ENCODE data around the gene VPS26A. TPM values are rescaled to one million over a fixed set of nuclear protein-coding genes. Genes with fewer than 3 reads are reported as not detected.

VPS26A gene
- total and polyA plus RNA-seq, 2 donors (not counting 3 experiments of a cell fraction or from before 2014, with no cell fraction given): 11.7 to 60.3 TPM

GRCh38 chr10:69103784-69104183 lies 20.2 kb upstream of the VPS26A start:
- no TSS peak for BruUV-seq (replicated peaks)
- intact Hi-C loops (cut with micrococcal nuclease): no loop called here
- peaks cover 41% of the 10 kb centered on the region for H3K79me2 ChIP-seq (ENCODE audit: control insufficient read depth, insufficient read depth, low read length)
- peak overlapping the region; percentile 18 for H3K4me2 ChIP-seq (ENCODE audit: insufficient read depth, low read length)
- CTCF ChIA-PET: interaction anchor here (3.0 kb wide), 1 partner anchor 99 kb away, joined by 16 read pairs; no protein-coding TSS in a partner anchor
- TF ChIP-seq GATA2 (IDR thresholded peaks at IDR 0.05; ENCODE audit: insufficient read depth, insufficient read length, low read depth, low read length) (no peak), CTCF (IDR thresholded peaks at IDR 0.05; ENCODE audit: extremely low read depth in 1 of 2, insufficient read depth in 1 of 2, low read depth in 1 of 2, low read length in 2 of 2) (no peak), POLR2A (IDR thresholded peaks at IDR 0.05; ENCODE audit: low read depth, low read length) (no peak), FOS (IDR thresholded peaks at IDR 0.05; ENCODE audit: borderline replicate concordance, insufficient read depth, low read length) (no peak), EZH2 (IDR thresholded peaks at IDR 0.05; ENCODE audit: borderline replicate concordance, low read depth, low read length, severe bottlenecking) (no peak), MAX (IDR thresholded peaks at IDR 0.05; ENCODE audit: insufficient read depth, insufficient read length) (no peak), MYC (IDR thresholded peaks at IDR 0.05; ENCODE audit: low read depth, low read length) (no peak), JUN (IDR thresholded peaks at IDR 0.05; ENCODE audit: borderline replicate concordance, insufficient read depth, insufficient read length, low read depth) (no peak)
- no peaks in the 10 kb centered on the region for H4K20me1 ChIP-seq (replicated peaks; ENCODE audit: control insufficient read depth, extremely low read depth, insufficient read depth, low read length)
- H3K4me1 ChIP-seq (ENCODE audit: control insufficient read depth, extremely low read depth, insufficient read depth, low read length): peaks cover 17% of the 10 kb centered on the region
- DNase-seq (ENCODE audit: low read depth, low spot score) (no peak), FAIRE-seq (no peak)
- H3K9me3 ChIP-seq (replicated peaks; ENCODE audit: control insufficient read depth, insufficient read depth, low read length): no peaks in the 10 kb centered on the region
- no peaks in the 10 kb centered on the region for H3K9me1 ChIP-seq (replicated peaks; ENCODE audit: control insufficient read depth, extremely low read depth, insufficient read depth, low read length)
- no peak overlapping the region for H3K27ac ChIP-seq (ENCODE audit: insufficient read depth, low read depth, low read length)
- peaks cover 13 to 16% of the 10 kb centered on the region in 2 experiments for H3K36me3 ChIP-seq (ENCODE audit: control insufficient read depth in 2 of 2, extremely low read depth in 1 of 2, insufficient read depth in 2 of 2, low read length in 2 of 2)
- no peaks in the 10 kb centered on the region for H3K27me3 ChIP-seq (ENCODE audit: control insufficient read depth in 2 of 2, insufficient read depth in 2 of 2, low read length in 2 of 2)
- no peak overlapping the region for H2AFZ ChIP-seq (ENCODE audit: low read depth, low read length)
- no peak overlapping the region for H3K9ac ChIP-seq (replicated peaks; ENCODE audit: extremely low read depth, insufficient read depth, low read length)
- POLR2A ChIA-PET: no interaction called here
- no peak overlapping the region for H3K4me3 ChIP-seq (replicated peaks in 1 of 3; ENCODE audit: insufficient read depth in 1 of 3, low read depth in 1 of 3, low read length in 3 of 3)
- dilution Hi-C loops (cut with MboI; ENCODE audit: extremely low pct_ligation_motif_present, low sequenced_read_pairs): no loop called here
